IPS DF 19.7 (cell line): ENCODE data around the gene PIBF1.
"Not testable (repeated sequence)": the region's sequence is repeated elsewhere in the genome, so short reads cannot be mapped to it uniquely, and the experiment has no call there.

ENCODE experiments used
- DNase-seq: peaks from one replicate; pipeline ENCODE4 v3.0.0-alpha.2; 2013; ENCODE audit warnings: low read depth, low spot score

Gene PIBF1

GRCh38 chr13:73018336-73018735, 236.4 kb downstream of the PIBF1 start:
- DNase-seq: no peak

GRCh38 chr13:73025217-73026012, 243.5 kb downstream of the PIBF1 start:
- no peak for DNase-seq

- DNase-seq: no peak
Measured at GRCh38 chr13:73034901-73035300, 253.0 kb downstream of the PIBF1 start.

GRCh38 chr13:73035660-73036059, 253.7 kb downstream of the PIBF1 start:
- DNase-seq: no peak

GRCh38 chr13:73036566-73036965, 254.6 kb downstream of the PIBF1 start:
- no peak for DNase-seq

GRCh38 chr13:73038064-73038463, 256.1 kb downstream of the PIBF1 start:
- no peak for DNase-seq

- no peak for DNase-seq
Measured at GRCh38 chr13:73039201-73040108, 257.5 kb downstream of the PIBF1 start.

GRCh38 chr13:73040484-73040883, 258.6 kb downstream of the PIBF1 start:
- no peak for DNase-seq

- DNase-seq: no peak
Measured at GRCh38 chr13:73040968-73041596, 259.1 kb downstream of the PIBF1 start.

GRCh38 chr13:73045031-73045430, 263.1 kb downstream of the PIBF1 start:
- DNase-seq: no peak

GRCh38 chr13:73048615-73049014, 266.7 kb downstream of the PIBF1 start:
- DNase-seq: not testable (repeated sequence)

GRCh38 chr13:73054712-73055111, 272.8 kb downstream of the PIBF1 start:
- DNase-seq: no peak

- no peak for DNase-seq
Measured at GRCh38 chr13:73055813-73056564, 274.1 kb downstream of the PIBF1 start.

- no peak for DNase-seq
Measured at GRCh38 chr13:73056565-73056962, 274.6 kb downstream of the PIBF1 start.

GRCh38 chr13:73057284-73058063, 275.5 kb downstream of the PIBF1 start:
- DNase-seq: no peak

GRCh38 chr13:73058064-73058313, 276.1 kb downstream of the PIBF1 start:
- DNase-seq: no peak

GRCh38 chr13:73058432-73058735, 276.5 kb downstream of the PIBF1 start:
- DNase-seq: no peak

GRCh38 chr13:73058736-73059459, 277.0 kb downstream of the PIBF1 start, which contains the start of gene KLF5:
Gene KLF5 (plus strand): TSS chr13:73059005. CDS start chr13:73059328, 323 bp downstream.
- peak; percentile 68 for DNase-seq

GRCh38 chr13:73059460-73060250, 277.7 kb downstream of the PIBF1 start:
- no peak for DNase-seq
